ENCODE data around the gene UBE2L6.

The UBE2L6 gene

DNA sequence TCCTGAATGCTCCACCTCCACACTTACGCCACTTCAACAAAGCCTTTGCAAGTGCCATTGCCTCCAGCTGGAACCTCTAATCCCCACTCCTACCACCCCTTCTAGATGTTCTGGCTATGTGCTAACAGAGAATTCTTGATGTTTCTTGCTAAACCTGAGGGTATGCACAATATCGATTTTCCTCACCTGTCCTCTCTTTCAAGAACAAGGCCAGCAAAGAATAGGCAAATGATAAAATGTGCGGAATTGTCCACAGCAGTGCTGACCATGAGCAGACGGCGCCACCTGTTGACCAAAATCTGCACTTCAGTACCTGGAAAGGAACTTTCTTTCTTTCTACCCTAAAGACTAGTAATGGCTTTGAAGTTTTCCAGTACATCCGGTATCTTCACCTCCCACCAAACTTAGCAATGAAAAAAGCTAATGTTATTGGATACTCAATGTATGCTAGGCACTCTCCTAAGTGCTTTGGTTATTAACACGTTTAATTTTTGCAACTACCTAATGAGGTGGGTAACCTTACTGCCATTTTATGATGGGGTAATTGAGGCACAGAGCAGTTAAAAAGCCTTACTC lies 40.3 kb downstream of the UBE2L6 start:
- TF ChIP-seq SIN3A (IDR thresholded peaks at IDR 0.05; ENCODE audit: borderline replicate concordance, insufficient read depth, low read length) (no peak), FOXP2 (optimal IDR thresholded peaks at IDR 0.05; ENCODE audit: borderline replicate concordance, extremely low read depth, extremely low read length, insufficient read depth) (no peak), TAF1 (IDR thresholded peaks at IDR 0.05; ENCODE audit: borderline replicate concordance, insufficient read depth, low read length) (no peak), POLR2AphosphoS5 (IDR thresholded peaks at IDR 0.05; ENCODE audit: low read depth, low read length) (no peak; the same call in 1 of the 2 replicates)
- TF ChIP-seq, protein P1, sequence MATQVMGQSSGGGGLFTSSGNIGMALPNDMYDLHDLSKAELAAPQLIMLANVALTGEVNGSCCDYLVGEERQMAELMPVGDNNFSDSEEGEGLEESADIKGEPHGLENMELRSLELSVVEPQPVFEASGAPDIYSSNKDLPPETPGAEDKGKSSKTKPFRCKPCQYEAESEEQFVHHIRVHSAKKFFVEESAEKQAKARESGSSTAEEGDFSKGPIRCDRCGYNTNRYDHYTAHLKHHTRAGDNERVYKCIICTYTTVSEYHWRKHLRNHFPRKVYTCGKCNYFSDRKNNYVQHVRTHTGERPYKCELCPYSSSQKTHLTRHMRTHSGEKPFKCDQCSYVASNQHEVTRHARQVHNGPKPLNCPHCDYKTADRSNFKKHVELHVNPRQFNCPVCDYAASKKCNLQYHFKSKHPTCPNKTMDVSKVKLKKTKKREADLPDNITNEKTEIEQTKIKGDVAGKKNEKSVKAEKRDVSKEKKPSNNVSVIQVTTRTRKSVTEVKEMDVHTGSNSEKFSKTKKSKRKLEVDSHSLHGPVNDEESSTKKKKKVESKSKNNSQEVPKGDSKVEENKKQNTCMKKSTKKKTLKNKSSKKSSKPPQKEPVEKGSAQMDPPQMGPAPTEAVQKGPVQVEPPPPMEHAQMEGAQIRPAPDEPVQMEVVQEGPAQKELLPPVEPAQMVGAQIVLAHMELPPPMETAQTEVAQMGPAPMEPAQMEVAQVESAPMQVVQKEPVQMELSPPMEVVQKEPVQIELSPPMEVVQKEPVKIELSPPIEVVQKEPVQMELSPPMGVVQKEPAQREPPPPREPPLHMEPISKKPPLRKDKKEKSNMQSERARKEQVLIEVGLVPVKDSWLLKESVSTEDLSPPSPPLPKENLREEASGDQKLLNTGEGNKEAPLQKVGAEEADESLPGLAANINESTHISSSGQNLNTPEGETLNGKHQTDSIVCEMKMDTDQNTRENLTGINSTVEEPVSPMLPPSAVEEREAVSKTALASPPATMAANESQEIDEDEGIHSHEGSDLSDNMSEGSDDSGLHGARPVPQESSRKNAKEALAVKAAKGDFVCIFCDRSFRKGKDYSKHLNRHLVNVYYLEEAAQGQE (IDR thresholded peaks at IDR 0.05; ENCODE audit: insufficient read depth in 1 of 2, low read depth in 2 of 2, low read length in 2 of 2), result no peak

DNA sequence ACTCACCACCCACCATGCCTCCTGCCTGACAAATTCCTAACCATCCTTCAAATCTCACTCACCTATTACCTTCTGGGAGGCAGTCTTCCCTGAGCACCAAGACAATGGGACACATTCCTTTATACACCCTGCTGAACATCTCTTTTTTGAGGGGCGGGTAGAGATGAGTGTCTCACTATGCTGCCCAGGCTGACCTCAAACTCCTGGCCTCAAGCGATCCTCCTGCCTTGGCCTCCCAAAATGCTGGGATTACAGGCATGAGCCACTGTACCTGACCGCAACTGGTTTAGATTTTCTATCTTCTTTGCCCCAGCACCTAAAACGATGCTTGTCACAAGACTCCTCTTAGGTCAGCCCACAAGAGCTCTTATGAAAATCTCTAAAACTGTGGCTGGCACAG lies 44.1 kb downstream of the UBE2L6 start:
- TF ChIP-seq POLR2AphosphoS5 (IDR thresholded peaks at IDR 0.05; ENCODE audit: low read depth, low read length), result no peak
- TF ChIP-seq, protein P1 (IDR thresholded peaks at IDR 0.05; ENCODE audit: insufficient read depth in 1 of 2, low read depth in 2 of 2, low read length in 2 of 2), result no peak
- no peak for TF ChIP-seq TAF1 (IDR thresholded peaks at IDR 0.05; ENCODE audit: borderline replicate concordance, insufficient read depth, low read length)
- no peak for TF ChIP-seq FOXP2 (optimal IDR thresholded peaks at IDR 0.05; ENCODE audit: borderline replicate concordance, extremely low read depth, extremely low read length, insufficient read depth)
- no peak for TF ChIP-seq SIN3A (IDR thresholded peaks at IDR 0.05; ENCODE audit: borderline replicate concordance, insufficient read depth, low read length)

GRCh38 chr11:57521116-57521515 lies 46.4 kb downstream of the UBE2L6 start:
- TF ChIP-seq, protein P1 (IDR thresholded peaks at IDR 0.05; ENCODE audit: insufficient read depth in 1 of 2, low read depth in 2 of 2, low read length in 2 of 2), result no peak
- TF ChIP-seq SIN3A (IDR thresholded peaks at IDR 0.05; ENCODE audit: borderline replicate concordance, insufficient read depth, low read length), result no peak
- TF ChIP-seq TAF1 (IDR thresholded peaks at IDR 0.05; ENCODE audit: borderline replicate concordance, insufficient read depth, low read length), result no peak
- no peak for TF ChIP-seq POLR2AphosphoS5 (IDR thresholded peaks at IDR 0.05; ENCODE audit: low read depth, low read length)
- no peak for TF ChIP-seq FOXP2 (optimal IDR thresholded peaks at IDR 0.05; ENCODE audit: borderline replicate concordance, extremely low read depth, extremely low read length, insufficient read depth)

- TF ChIP-seq, protein P1 (IDR thresholded peaks at IDR 0.05; ENCODE audit: insufficient read depth in 1 of 2, low read depth in 2 of 2, low read length in 2 of 2), result no peak
- TF ChIP-seq POLR2AphosphoS5 (IDR thresholded peaks at IDR 0.05; ENCODE audit: low read depth, low read length), result no peak
- no peak for TF ChIP-seq TAF1 (IDR thresholded peaks at IDR 0.05; ENCODE audit: borderline replicate concordance, insufficient read depth, low read length)
- no peak for TF ChIP-seq SIN3A (IDR thresholded peaks at IDR 0.05; ENCODE audit: borderline replicate concordance, insufficient read depth, low read length)
- TF ChIP-seq FOXP2 (optimal IDR thresholded peaks at IDR 0.05; ENCODE audit: borderline replicate concordance, extremely low read depth, extremely low read length, insufficient read depth), result no peak
Measured at GRCh38 chr11:57516061-57516443, 51.4 kb downstream of the UBE2L6 start.
